ENCODE results near the gene LIPN.

GRCh38 chr10:88803641-88804040 is 43.8 kb downstream of the LIPN start:
- no peak for TF ChIP-seq EZH2 (IDR thresholded peaks at IDR 0.05; ENCODE audit: borderline replicate concordance)
- no peak for TF ChIP-seq CTCF (IDR thresholded peaks at IDR 0.05; ENCODE audit: poor library complexity)

Data from hepatocyte (in vitro differentiated cells).